NCI-H748 treated with DMSO at 0.1 percent for 48 hours (cell line): ENCODE measurements around the gene SIRT7.

ENCODE experiments used
- DNase-seq: peaks from one replicate; lab custom pipeline; 2025; lab: John Stamatoyannopoulos, UW

SIRT7 gene, protein sequence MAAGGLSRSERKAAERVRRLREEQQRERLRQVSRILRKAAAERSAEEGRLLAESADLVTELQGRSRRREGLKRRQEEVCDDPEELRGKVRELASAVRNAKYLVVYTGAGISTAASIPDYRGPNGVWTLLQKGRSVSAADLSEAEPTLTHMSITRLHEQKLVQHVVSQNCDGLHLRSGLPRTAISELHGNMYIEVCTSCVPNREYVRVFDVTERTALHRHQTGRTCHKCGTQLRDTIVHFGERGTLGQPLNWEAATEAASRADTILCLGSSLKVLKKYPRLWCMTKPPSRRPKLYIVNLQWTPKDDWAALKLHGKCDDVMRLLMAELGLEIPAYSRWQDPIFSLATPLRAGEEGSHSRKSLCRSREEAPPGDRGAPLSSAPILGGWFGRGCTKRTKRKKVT

DNA sequence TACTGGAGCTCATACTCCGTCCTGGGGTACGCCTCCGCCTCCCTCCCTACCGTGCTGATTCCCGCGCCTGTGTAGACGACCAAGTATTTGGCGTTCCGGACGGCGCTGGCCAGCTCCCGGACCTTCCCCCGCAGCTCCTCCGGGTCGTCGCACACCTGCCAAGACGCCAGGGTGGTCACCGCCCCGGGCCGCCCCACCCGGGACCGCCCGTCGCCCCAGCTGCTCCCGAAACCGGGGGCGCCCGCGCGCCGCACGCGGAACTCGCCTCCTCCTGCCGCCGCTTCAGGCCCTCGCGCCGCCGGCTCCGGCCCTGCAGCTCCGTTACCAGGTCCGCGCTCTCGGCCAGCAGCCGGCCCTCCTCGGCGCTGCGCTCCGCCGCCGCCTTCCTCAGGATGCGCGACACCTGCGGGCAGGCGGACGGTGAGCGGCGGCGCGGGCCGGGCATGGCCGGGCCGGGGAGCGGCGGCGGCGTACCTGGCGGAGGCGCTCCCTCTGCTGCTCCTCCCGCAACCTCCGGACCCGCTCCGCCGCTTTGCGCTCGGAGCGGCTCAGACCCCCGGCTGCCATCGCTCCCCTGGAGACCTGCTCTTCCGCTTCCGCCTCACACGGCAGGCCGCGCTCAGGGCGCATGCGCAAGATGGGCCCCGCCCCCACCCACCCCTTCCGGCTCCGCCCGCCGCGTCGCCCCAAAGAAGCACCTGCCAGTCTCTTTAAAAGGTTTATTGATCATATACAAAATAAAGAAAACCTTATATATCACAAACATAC is at the start of gene SIRT7:
SIRT7 (minus strand) TSS at position 612 of the 768 bp plus-strand sequence; CDS start at position 567, 45 bp downstream.
- DNase-seq = peak; percentile 59

DNA sequence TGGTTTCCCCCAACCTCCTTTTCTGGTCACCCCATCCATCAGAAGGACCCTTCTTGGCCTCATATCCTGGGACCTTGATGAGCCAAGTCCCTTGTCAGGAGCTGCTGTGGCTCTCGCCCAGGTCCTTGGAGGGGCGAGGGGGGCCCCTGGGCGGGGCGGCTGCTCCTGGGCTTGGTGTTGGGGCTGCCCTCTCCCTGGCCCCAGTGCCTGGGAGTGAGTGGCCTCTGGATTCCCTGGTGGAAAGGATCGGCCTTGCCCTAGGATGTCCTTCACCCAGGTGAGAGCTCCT is 49.2 kb upstream of the SIRT7 start:
- DNase-seq = no peak

DNA sequence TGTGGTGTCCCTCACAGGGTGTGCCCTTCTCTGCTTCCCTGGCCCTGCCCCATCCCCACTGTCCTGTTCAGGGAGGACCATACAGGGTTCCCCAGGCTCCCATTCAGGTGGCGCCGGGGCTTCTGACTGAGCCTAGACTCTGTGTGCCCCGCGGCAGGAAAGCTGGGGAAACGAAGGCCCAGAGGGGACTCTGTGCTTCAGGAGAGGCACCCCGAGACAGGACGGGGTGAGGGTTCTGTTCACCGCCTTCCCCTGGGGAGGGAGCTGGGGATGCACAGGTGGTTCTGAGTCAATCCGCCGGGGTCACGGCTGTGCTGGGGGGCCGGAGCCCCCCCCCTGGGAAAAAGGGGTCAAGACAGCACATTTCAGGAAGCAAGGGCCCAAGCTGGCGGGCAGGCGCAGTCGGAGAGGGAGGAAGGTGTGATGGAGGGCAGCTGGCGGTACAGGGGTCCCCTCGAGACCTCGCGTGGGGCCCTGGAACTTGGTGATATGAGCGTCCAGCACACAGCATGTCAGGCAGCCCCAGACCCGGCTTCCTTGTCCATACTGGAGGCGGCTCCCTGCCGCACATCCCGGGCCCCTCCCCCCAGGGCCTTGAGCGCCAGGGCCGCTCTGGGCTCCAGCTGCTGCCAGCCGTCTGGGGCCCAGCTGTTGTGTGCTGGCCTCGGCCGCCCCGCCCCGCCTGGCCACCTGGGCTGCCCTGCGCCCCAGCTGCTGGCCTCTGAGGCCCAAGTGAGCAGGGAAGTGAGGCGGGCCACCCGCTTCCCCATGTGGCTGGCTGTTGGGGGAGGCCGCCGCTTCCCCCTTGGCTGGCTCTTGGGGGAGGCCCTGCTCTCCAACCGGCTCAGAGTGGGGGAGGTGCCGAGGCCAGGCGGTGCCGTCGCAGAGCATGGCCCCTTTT is 48.6 kb upstream of the SIRT7 start:
- no peak for DNase-seq

DNA sequence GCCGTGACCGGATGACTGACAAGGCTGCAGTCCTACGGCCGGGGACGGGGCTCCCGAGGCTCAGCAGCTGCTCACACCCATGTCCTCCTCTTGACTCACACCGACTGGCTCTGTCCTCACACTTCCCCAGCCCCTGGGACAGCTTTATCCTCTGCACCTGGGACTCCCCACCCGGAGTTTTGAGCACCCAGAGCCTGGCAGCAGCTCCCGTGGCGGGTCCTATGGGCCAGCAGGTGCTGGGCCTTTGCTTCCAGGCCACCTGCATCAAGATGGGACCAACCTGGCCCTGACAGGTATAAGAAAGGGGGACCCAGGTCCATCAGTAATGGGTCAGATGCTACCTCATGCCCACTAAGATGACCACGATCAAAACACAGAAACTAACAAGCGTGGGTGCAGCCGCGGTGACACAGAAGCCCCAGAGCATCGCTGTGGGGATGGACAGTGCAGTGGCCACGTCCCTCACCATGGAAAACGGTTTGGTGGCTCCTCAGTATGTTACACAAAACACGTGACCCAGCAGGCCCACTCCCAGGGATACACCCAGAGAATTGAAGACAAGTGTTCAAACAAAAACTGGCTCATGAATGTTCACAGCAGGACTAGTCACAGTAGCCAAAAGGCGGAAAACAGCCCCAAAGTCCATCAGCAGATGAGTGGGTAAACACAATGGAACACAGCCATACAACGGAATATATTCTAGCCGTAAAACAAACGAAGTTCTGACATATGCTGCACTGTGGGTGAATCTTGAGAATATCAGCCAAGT is 46.3 kb upstream of the SIRT7 start:
- DNase-seq = no peak

DNA sequence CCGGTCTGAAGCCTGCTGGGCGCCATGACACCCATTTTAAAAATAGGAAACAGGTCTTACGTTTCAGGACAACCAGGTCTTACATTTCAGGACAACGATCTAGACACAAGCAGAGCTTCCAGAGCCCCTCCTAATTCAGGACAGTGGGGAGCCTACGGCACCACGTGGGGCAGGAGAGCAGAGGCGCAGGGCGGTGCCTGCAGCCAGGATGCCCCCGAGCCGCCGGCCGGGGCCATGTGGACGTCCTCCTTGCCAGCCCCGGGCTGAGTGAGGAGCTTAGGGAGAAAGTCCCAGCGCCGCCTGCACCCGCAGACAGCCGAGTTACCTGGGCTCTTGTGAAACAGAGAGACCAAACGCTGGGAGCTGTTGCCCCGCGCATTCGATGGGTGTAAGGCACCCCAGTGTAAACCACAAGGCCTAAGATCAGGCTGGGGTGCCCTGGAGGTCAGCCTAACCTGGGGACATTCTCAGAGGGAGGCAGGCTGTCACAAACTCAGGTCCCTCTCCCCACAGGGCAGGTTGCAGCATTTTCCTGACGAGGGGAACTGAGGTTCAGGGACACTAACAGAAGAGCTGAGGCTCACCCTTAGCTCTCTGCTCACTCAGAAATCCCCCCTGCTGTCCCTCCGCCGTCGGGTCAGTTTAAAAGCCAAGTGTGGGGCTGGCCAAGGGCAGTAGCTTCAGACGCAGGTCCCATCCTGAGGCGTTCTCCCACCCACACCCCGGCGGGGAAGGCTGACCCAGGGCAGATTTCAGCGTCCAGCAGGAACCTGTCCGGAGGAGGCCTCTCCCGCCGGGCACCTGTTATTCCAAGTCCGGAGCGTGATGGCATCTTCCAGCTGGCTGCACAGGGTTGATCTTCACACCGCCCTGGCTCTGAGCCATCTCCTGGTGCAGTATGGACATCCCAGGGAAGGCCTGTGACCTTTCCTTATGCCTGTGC is 44.8 kb upstream of the SIRT7 start:
- no peak for DNase-seq

DNA sequence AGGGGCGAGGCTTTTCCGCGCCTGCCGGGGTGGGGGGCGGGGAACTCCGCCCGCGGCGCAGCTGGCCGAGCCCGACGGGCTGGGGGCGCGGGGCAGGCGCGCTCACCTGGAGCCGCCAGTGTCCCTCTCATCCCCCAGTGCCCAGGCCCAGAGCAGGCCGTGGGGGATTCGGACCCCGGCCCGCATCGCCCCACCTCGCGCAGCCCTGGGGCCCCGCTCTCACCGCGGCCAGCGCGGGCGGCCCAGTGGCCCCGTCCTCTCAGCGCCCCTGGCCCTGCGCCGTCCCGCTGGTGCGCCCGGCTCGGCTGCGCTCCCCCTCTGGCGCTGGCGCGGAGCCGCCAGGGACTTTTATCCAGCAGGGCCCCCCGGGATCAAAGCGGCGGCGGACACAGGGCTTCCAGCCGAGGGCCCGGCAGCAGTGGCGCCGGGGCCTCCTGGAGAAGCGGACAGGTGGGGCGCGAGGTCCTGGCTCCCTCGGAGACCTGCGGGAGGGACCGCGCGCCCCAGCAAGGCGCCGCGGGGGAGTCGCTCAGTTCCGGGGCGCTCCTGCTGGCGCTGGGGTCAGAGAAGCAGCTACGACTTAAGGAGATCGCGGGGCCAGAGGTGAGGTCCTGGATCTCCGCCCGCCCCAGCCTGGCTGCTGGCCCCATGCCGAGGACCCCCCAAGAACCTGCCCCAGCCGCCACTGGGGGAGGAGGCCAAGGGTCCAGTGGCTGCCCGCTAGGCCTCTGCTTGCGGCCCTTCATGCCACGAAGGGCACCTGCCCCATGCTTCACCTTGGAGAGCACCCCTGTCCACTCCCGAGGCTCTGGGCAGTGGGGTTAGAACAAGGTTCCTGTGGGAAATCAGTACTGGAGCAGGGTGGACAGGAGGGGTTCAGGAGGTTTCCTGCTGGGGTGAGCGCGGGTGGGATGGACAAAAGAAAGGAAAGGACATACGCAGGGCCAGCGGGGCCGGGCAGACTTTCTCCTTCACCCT is 43.8 kb upstream of the SIRT7 start:
- no peak for DNase-seq

DNA sequence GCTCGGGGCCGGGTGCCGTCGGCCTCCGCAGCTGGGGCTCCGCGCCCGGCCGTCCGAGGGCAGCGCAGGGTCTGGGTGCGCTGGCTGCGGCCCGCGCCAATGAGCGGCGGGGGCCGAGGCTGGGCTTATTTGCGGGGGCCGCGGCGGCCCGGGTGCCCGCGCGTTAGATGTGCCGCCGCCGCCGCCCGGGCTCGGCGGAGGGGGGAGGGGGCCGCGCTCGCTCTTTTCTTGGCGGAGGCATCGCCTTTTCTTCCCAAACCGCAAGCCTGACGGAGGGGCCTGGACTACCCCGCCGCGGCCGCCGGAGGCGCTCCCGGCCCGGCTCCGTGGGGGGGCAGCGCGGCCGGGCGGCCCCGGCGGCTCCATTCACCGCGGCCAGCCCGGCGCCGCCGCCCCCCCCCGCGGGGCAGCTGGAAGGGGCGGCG is 43.1 kb upstream of the SIRT7 start, which contains the start of gene NOTUM:
NOTUM (minus strand) TSS at position 101 of the 425 bp plus-strand sequence. CDS start 278 bp downstream, outside the sequence.
- DNase-seq = no peak

DNA sequence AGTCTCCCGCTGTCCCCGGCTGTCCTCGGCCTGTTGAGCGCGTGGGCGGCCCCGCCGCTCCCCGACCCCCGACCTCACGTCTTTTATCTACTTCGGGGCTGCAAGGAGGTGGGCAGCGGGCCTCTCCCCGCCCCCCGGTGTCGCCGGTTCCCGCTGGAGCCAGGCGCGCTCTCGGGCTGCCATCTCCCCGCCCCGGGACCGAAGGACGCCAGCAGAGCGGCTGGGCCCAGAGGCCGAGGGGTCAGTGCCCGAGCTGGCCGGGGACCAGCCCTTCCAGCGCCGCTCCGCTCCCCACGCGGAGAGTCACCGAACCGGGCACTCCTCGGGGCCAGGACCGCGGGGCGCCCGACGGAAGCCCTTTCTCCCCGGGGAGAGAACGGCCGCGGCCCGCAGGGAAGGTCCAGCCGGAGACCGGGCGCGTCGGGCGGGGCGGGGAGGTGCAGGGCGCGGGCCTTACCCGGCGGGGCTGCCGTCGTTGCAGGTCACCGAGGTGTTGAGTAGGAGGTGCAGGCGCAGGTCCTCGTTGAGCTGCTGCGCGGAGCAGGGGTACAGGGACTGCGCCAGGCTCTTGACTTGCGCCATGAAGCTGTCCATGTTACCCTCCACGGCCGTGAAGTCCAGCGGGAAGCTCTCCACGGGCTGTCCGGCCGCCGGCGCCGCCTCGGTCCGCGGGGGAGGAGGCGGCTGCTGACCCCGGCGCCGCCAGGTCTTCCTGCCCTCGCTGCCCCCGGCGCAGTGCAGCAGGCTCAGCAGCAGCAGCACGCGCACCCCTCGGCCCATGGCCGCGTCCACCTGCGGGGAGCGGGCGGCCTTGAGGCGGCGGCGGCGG is 42.4 kb upstream of the SIRT7 start:
- no peak for DNase-seq

DNA sequence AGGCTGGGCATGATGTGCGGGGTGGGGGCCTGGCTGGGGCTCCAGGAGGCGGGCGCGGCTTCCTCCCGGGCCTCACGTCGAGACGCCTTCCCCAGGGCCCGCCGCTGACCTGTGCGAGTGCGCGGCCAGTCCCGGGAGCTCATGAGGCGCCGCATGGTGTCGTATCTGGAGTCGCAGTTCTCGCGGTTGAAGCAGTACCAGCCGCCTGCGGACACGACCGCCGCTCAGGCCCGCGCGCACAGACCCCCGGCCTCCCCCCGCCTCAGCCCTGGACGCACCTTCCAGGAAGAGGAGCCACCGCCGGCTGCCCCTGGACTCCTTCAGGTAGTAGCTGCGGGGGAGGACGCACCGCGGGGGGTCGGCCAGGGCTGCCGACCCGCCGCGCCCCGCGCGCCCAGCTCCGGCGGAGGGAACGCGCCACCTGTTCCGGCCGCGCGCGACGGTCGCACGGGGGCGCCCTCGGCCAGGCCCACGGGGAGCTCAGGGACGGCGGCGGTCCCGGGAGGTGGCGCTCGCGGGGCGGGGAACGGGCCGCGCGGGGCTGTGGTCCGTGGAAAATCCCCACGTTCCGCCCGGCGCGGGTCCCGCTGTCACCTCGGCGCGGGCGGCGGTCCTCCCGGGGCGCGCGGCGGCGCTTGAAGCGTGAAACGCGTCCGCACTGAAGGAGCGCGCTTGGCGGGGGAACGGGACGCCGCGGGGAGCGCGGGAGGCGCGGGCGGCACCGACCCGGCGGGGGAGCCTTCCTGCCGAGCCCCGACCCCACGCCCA is 41.6 kb upstream of the SIRT7 start:
- peak; percentile 30 for DNase-seq

DNA sequence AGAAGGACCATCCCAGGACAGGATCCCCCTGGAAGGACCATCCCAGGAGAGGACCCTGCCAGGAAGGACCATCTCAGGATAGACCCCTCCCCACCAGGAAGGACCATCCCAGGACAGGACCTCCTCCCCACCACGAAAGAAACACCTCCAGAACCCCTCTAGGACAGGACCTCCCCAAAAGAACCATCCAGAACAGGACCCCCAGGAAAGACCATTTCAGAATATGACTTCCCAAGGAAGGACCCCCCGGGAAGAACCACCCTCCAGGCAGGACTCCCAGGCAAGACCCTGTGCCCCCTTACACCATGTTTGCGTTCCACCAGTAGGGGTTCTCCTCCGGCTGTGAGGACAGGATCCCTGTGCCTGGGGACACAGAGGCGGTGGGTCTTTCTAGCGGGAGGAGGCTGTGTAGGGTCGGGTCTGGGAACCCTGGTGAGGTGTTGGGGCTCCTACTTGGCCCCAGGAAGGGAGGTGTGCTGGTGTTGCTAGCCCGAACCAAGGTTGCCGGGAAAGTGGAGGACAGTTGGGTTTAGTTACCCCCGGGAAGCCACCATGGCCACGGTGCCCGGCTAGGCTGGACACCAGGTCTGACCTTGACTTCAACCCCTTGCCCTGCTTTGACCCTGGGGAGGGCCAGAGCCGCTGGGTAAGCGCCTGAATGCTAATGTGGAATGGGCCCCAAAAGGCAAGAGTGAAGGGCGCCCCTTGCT is 40.8 kb upstream of the SIRT7 start:
- DNase-seq = no peak

DNA sequence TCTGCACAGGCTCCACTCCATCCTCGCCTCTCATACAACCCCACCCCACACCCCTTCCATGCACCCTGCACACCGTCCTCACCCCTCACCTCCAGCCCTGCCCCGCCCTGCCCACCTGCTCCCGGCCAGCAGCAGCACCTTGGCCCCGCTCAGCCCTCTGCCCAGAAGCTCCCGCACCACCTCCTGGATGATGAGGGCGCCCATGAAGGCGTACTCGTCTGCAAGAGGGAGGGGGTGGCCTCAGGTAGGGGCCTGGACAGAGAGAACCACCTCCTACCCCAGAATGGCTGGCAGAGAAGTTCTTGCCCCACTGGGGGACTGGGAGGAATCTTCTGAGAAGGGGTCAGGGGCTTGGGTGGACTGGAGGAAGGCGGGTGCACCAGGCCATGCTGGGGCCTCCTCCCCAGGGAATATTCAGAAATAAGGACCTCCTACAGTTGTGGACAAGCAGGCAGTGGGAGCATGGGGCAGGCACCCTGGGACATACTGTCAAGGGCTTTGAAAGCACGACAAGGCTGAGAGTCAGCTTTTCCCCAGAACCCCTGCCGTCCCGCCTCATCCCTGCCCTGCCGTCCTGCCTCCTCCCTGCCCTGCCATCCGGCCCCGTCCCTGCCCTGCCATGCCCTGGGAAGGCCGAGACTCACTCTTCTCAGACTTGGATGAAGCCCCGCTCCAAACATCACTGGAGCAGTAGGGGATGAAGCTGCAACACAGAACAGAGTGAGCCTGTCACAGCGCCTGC is 39.9 kb upstream of the SIRT7 start:
- no peak for DNase-seq

DNA sequence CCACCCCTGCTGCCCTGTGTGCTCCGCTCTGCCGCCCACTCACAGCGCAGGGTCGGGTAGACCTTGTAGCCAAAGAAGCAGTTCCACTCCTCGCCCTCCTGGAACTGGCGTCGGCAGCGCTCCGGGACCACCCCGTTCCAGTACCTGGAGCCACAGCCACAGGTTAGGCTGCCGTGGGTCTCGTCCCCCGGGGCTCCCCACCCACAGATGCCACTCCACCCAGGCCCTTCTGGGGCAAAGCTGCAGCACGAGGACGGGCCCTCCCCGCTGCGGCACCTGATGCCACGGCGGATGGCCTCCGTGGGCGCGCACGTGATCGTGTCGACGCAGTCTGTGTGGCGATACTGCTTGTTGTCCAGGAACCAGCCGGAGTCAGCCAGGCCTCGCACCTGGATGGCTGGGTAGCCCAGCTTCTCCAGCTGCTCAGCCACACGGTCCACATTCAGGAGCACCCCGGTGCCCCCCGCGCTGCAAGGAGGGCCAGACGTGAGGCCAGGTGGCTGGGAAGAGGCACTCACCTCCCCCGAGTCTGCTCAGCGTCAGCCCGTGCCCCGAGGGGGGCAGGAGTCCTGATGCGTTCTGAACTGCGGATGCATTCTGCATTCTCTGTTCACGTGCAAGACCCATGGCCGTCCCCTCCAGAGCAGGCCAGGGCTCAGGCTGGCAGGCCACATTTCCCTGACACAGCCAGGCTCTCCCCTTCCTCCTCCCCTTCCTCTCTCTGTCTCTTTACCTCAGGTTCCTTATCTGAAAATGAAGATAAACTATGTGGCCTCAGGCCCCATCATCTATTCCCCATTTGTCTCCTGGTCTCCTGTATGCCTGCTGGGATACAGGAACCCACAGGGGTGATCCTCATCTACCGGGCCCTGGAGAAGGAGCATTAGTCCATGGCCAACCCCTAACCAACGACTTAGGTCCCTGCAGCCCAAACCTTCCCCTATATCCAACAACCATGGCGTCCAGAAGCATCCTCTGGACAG is 38.9 kb upstream of the SIRT7 start:
- no peak for DNase-seq

DNA sequence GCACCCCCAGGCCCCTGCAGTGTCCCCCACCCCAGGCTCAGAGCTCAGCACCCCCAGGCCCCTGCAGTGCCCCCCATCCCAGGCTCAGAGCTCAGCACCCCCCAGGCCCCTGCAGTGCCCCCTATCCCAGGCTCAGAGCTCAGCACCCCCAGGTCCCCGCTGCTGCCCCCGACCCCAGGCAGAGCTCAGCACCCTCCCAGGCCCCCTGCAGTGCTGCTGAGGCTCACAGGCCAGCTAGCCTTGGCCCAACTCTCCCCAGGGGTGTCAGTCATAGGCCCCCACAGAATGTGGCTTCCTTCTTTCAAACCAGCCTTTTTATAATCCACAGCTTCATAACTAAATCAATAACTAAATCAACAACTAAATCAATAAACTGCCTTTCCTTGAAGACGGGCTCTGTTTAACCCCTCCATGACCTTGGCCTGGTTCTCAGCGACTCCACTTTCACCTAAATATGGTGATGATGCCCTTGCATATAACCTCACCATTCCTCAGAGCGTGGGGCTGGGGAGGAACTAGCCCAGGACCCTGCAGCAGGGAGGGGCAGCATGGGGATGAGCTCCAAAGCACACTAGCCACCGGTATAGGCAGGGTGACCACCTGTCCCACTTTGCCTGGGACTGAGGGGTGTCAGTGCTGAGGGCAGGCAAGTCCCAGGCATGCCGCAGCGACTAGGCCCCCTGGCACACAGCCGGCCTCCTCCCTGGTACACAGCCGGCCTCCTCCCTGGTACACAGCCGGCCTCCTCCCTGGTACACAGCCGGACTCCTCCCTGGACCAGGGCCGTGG is 38.0 kb upstream of the SIRT7 start:
- no peak for DNase-seq

DNA sequence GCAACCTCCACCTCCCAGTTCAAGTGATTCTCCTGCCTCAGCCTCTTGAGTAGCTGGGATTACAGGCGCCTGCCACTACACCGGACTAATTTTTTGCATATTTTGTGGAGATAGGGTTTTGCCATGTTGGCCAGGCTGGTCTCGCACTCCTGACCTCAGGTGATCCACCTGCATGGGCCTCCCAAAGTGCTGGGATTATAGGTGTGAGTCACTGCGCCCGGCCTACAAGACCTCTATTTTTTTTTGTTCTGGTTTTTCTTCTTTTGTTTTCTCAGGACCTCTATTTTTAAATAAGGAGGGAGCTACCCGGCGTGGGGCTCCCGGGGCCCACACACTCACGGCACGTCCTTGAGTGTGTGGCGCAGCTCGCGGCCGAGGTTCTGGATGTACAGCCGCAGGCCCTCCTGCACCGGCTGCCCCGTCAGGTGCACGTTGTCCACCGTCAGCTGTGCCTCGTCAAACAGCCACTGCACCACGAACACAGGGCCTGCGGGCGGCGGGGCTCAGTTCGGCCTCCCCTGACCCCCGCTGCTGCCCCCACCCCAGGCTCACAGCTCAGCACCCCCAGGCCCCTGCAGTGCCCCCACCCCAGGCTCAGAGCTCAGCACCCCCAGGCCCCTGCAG is 37.2 kb upstream of the SIRT7 start:
- no peak for DNase-seq
